Panc1 (cell line): ENCODE measurements around the gene SLC7A11.

Experiments
- CTCF ChIP-seq: fragments of 450-650 bp; IDR thresholded peaks from 2 replicates; pipeline ENCODE4 v1.5.1; 2017; ENCODE audit warnings: mild to moderate bottlenecking
- POLR2AphosphoS5 ChIP-seq: IDR thresholded peaks from 2 replicates; pipeline ENCODE4 v1.6.1; 2012; ENCODE audit warnings: mild to moderate bottlenecking, low read depth, low read length, moderate library complexity

GRCh38 chr4:138251938-138252337 is 9.8 kb upstream of the SLC7A11 start:
- TF ChIP-seq CTCF = no peak
- TF ChIP-seq POLR2AphosphoS5 = no peak
